Fibroblast of skin of left biceps (primary cell): ENCODE data around the gene MTCL1.
A peak's percentile ranks its signal among the peaks of the same experiment; 100 is the strongest.
"Not testable (repeated sequence)": the region's sequence is repeated elsewhere in the genome, so short reads cannot be mapped to it uniquely, and the experiment has no call there.

ENCODE experiments used
- DNase-seq, 2 experiments: peaks; one replicate each; pipeline ENCODE4 v3.0.0-alpha.2; 2013; ENCODE audit warnings: low read depth in 2 of 2

The MTCL1 gene

GRCh38 chr18:8744038-8744437 is 38.7 kb downstream of the MTCL1 start:
- DNase-seq, result no peak

- DNase-seq, result no peak
Measured at GRCh38 chr18:8744656-8745055, 39.3 kb downstream of the MTCL1 start.

GRCh38 chr18:8745355-8746014 is 40.1 kb downstream of the MTCL1 start:
- DNase-seq, result peak; percentile 59 to 67

GRCh38 chr18:8747440-8747937 is 42.1 kb downstream of the MTCL1 start:
- DNase-seq, result peak; percentile 97

GRCh38 chr18:8749492-8749891 is 44.1 kb downstream of the MTCL1 start:
- DNase-seq, result no peak

GRCh38 chr18:8750954-8751415 is 45.6 kb downstream of the MTCL1 start:
- peak; percentile 62 to 70 for DNase-seq

- DNase-seq, result no peak
Measured at GRCh38 chr18:8751692-8752091, 46.3 kb downstream of the MTCL1 start.

- no peak for DNase-seq
Measured at GRCh38 chr18:8752329-8752728, 47.0 kb downstream of the MTCL1 start.

GRCh38 chr18:8754995-8755960 is 49.9 kb downstream of the MTCL1 start:
- DNase-seq, result peak; percentile 50 to 54

GRCh38 chr18:8756571-8756970 is 51.2 kb downstream of the MTCL1 start:
- no peak for DNase-seq

GRCh38 chr18:8757396-8757997 is 52.1 kb downstream of the MTCL1 start:
- no peak for DNase-seq

- no peak for DNase-seq
Measured at GRCh38 chr18:8758466-8758865, 53.1 kb downstream of the MTCL1 start.

- no peak for DNase-seq
Measured at GRCh38 chr18:8760984-8761383, 55.6 kb downstream of the MTCL1 start.

- DNase-seq, result not testable (repeated sequence)
Measured at GRCh38 chr18:8761535-8761934, 56.2 kb downstream of the MTCL1 start.

- no peak for DNase-seq
Measured at GRCh38 chr18:8762968-8763367, 57.6 kb downstream of the MTCL1 start.

GRCh38 chr18:8763611-8764010 is 58.3 kb downstream of the MTCL1 start:
- DNase-seq, result no peak

- peak; percentile 48 to 55 for DNase-seq
Measured at GRCh38 chr18:8765783-8766463, 60.6 kb downstream of the MTCL1 start.

- DNase-seq, result no peak
Measured at GRCh38 chr18:8766559-8767293, 61.4 kb downstream of the MTCL1 start.

GRCh38 chr18:8767340-8767739 is 62.0 kb downstream of the MTCL1 start:
- no peak for DNase-seq

GRCh38 chr18:8769509-8770095 is 64.2 kb downstream of the MTCL1 start:
- no peak for DNase-seq

GRCh38 chr18:8770657-8771056 is 65.3 kb downstream of the MTCL1 start:
- no peak for DNase-seq
